GM19467 (cell line): Measurements from ENCODE around the gene ZBTB46.
"Not testable (repeated sequence)": the region's sequence is repeated elsewhere in the genome, so short reads cannot be mapped to it uniquely, and the experiment has no call there.

Experiments used
- ATAC-seq: cut with Tn5 transposase; IDR thresholded peaks from one replicate; pipeline ENCODE4 v1.9.1; 2021; ENCODE audit warnings: mild to moderate bottlenecking, moderate library complexity; ENCODE audit not compliant: unreplicated experiment

The ZBTB46 gene

DNA sequence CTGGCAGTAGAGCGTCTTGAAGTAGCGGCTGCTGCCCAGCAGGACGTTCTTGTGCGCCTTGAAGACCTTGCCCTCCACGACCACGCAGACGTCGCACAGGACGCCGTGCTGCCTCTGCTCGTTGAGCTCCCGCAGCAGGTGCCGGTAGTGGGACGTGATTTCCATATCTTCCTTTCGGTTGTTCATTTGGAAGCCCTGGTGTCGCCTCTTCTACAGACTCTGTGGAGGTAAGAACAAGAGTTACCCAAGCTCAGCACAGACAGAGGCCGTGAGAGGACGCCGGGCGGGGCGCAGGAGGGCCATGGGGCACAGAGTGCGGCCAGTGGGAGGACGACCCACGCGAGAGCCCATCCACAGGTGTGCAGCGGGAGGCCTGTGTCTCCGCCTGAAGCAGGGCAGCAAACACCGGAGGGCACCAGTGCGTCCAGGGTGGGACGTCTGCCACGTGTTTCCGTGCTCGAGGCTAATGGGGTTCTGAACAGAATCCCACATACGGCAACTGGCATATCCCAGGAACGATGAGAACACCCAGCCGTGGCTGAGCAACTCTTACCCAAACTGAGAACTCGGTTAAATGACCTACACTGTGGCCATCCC lies 40.4 kb downstream of the ZBTB46 start:
- no peak for ATAC-seq

DNA sequence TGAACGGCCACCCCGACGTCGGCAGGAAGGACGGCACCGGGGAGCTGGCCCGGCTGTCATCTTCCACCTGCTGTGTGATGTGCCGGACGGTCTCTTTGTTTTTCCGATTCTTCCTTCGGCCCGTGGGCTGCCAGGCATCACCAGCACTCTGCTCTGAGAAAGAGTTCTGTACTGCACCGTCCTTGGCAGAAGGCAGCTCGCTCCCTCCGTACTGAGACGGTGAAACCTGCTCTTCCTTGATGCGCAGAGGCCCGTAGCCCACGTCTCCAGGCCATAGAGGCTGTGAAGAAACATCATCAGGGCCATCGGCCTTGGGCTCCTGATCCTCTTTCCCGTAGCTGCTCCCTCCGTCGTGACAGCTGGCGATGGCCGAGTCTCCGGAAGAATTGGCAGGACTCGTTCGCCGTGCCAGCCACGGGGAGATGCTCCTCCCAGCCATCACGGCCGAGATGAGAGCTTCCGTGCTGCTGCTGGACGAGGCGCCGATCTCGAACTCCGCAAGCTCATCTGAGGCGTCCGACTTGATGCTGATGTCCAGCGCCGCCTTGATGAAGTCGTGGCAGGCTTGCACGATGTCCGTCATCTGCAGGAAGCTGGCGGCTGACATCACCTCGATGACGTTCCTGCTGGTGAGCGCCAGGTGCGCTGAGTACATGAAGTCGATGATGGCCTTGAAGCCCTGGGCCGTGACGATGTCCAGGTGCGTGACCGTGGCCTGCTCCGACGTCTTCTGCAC lies 41.1 kb downstream of the ZBTB46 start:
- ATAC-seq, result no peak

DNA sequence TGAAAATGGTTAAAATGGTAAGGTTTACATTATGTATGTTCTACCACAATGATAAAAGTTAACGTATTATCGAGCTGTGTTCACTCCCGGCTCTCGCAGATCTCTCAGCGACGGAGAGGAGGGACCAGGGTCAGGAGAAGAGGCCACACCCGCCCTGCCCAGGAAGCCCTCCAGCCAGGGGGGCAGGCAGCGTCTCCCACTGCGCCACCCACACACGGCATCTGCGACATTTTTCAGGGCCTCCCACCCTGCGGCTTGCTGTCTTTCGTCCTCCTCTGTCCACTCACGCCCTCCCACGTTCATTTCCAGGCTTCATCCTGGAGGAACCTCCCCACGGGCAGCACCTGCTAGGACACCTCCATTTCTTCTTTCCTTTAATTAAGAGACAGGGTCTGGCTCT lies 43.3 kb downstream of the ZBTB46 start:
- ATAC-seq, result no peak

DNA sequence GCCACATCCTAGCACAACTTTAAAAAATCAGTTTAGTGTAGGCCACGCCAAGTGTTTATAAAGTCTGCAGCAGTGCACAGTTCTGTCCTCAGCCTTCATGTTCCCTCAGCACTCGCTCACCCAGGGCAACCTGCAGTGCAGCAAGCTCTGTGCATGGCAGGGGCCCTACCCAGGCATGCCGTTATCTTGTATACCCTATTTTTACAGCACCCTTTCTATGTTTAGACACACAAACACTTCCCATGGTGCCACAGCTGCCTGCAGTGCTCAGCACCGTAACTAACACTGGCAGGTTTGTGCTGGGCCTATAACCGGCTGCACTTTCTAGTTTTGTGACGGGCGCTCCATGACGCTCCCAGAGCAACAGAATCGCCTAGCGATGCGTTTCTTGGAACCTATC lies 43.8 kb downstream of the ZBTB46 start:
- ATAC-seq, result no peak

DNA sequence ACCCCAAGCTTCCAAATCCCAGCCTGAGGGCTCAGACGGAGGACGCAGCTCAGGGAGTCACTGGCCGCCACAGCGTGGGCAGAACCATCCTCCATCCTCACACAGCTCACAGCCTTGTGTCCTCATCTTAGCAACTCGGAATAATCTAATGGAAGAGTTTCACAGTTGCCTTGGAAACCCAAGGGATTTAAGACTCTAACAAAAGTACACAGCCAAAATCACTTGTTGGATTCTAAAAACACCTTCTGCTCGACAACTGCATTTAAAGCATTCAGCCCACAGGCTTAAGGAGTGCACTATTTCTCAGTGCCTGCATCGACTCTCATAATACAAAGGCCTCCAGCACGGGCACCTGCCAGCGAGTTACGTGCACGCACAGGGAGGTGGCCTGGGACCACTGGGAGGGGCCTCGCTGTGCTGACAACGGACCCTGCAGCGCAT lies 45.4 kb downstream of the ZBTB46 start:
- ATAC-seq, result no peak

DNA sequence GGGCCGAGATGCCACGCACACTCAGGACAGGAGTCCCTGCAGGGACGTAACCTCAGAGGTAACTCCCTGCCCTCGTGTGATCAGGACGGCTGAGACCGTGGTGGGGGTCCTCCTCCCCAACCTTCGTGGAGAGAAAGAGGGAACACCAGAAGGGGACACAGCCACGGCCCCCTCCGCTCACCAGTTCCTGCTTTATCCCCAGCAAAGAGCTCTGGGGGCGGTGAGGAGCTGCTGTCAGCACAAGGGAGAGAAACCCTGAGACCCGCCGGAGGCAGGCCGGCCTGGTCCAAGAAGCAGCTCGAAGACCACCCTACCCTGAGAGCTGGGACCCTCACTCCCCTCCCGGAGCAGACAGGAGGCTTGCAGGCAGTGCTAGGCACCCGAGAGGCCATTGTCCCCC lies 47.1 kb downstream of the ZBTB46 start:
- no peak for ATAC-seq

DNA sequence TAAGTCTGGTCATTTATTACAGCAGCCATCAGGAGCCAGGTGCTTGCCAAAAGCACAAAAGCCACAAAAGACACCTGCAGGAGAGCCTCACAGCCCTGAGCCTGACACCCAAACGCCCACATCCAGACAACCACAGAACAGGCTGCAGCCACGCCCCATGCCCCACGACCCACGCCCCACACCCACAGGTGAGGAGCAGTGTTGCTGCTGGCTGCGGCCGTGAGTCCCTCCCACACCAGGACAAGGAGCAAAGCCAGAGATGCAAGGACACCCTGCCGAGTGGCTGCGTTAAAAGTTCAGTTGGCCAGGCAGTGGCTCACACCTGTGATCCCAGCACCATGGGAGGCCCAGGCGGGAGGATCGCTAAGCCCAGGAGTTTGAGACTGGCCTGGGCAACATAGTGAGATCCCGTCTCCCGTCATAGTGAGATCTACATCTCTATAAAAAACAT lies 48.5 kb downstream of the ZBTB46 start:
- ATAC-seq, result no peak

DNA sequence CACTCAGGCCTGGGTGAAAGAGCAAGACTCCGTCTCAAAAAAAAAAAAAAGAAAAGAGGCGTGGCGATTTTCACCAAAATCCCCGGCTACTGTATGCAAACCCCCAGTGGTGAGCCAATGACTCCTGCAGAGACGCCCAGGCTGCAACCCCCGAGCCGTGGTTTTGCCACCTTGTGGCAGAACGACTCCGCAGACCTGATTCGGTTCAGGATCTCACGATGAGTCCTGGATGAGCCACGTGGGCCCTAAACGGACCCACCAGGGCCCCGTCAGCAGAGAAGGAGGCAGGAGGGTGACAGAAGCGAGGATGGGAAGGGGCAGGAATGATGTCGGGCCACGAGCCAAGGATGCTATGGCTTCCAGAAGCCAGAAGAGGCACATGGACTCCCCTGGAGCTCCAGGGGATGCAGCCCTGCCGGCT lies 49.0 kb downstream of the ZBTB46 start:
- ATAC-seq, result no peak

DNA sequence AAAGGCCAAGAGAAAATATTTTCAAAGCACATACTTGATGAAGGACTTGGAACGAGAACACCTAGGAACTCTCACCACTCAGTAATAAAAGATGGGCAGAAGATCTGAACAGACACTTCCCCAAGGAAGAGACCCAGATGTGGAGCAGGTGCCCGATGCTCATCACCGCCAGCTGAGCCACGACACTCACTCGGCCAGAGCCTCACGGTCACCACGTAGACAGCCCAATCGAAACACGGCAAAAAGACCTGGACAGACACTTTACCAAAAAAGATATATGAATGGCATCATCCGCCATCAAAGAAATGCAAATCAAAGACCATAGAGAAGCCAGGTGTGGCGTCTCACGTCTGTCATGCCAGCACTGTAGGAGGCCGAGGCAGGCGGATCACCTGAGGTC lies 49.9 kb downstream of the ZBTB46 start:
- no peak for ATAC-seq

DNA sequence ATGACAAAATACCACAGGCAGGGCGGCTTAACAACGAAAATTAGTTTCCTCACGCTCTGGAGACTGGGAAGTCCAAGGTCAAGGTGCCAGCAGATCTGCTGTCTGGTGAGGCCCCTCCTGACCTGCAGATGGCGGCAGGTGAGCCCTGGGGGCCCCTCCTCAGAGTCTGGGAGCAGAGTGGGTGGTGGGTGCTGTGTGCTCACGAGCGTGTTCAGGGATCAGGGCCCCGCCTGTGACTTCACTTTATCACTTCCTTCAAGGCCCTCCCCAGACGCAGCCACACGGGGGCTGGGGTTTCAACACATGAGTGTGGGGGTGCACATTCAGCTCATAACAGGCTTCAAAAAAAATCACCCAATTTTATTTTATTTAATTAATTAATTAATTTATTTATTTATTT lies 52.2 kb downstream of the ZBTB46 start:
- ATAC-seq, result no peak

DNA sequence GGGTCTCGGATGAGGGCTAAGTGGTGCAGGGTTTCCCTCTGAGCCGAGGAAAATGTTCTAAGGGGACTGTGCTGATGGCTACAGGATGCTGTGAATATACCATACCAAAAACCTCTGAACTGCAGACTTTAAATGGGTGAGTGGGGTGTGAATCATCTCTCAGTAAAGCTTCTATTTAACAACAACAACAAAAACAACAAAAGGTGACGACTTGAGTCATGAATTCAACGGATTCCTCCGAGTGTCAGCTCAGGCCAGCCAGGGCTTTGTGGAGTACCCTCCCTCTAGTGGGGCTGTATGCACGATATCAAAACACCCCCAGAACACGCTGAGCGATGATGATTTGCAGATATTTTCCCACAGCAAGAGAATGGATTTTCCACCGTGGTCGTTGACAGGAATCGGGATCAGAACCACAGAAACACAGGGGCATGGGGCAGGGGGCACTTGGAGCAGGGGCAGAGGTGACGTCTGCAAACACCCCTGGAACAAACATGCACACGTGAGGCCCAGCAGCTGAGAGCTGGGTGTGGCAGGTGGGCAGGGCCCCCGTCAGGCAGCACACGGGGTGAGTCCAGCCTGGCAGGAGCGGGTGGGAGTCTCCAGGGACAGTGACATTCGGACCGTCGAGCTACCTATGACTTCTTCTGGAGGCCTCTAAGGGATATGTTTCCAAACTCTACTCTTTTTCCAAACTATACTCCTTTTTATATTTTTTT lies 52.9 kb downstream of the ZBTB46 start:
- no peak for ATAC-seq

DNA sequence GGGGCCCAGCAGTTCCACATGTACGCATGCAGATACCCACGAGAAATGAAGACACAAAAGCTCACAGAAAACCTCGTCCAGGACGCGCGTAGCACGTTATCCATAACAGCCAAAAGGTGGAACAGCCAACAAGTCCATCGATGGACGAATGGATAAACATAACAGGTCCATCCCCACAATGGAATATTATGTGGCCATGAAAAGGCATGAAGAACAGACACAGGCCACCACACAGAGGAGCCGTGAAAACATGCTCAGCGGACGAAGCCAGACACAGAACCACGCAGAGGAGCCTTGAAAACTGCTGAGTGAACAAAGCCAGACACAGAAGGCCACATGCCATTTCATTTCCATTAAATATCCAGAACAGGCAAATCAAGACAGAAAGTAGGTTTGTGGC lies 53.5 kb downstream of the ZBTB46 start:
- ATAC-seq, result no peak

DNA sequence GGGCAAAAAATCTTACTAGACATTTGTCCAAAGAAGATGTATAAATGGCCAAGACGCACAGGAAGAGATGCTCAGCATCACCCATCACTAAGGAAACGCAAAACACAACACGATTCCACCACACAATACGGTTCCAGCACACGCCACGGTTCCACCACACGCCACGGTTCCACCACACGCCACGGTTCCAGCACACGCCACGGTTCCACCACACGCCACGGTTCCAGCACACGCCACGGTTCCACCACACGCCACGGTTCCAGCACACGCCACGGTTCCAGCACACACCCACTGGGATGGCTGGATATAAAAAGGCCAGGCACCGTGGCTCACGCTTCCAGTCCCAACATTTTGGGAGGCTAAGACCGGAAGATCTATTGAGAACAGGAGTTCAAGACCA lies 54.2 kb downstream of the ZBTB46 start:
- not testable (repeated sequence) for ATAC-seq

DNA sequence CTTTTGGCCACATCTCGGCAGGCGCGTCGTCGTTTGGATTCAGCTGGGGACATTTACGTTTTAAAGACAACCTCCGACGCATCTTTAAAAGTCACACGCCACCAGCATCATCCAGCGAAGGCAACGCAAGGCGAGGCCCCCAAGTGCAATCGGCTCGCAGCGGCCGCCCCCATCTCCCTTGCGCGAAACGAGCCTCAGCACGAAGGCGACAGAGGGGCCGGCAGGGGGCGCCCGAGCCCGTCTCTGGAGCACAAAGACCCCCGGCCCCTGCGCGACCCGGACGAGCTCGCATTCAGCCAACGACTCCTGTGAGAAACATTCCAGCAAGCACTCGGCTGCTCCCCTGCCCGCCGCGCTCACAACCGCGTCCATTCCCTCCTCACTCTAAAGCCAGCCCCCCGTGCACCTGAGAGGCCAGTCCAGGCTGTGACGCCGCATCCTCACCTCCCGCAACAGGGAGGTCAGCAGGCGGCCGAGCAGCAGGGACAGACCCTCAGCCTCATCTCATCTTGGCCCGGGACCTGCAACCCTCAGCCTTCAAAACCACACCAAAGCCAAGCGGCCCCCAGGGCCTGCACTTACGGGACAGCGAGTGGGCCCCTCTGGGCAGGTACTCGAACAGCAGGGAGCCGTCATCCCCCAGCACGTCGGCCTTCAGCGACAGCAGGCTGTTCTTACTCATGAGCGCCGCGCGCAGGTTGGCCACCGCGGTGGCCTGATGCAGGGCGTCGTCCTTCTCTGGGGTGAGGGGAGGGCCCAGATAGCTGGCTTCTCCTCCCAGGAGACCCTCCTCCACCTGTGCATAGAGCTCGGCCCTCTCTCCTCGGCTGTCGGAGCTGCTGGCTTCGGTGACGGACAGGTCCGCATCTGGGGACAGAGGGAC lies 55.7 kb downstream of the ZBTB46 start:
- no peak for ATAC-seq

DNA sequence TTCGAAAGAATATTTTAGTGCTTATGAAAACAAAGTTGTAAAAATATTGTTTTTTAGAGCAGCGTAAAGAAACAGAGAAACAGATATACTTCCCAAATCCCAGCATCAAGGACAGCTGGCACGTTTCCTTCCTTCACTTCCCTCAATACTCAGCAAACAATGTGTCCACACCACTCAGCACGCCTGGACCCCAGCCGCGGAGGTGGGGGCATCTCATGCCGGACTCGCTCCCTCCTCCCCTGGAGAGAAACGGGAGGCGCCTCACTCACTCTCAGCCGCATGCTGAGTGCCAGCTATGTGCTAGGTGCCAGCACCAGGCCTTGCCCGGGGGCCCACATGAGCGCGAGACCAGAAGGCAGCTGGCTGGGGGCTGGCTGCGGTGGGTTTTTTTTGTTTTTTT lies 56.8 kb downstream of the ZBTB46 start:
- ATAC-seq, result no peak

DNA sequence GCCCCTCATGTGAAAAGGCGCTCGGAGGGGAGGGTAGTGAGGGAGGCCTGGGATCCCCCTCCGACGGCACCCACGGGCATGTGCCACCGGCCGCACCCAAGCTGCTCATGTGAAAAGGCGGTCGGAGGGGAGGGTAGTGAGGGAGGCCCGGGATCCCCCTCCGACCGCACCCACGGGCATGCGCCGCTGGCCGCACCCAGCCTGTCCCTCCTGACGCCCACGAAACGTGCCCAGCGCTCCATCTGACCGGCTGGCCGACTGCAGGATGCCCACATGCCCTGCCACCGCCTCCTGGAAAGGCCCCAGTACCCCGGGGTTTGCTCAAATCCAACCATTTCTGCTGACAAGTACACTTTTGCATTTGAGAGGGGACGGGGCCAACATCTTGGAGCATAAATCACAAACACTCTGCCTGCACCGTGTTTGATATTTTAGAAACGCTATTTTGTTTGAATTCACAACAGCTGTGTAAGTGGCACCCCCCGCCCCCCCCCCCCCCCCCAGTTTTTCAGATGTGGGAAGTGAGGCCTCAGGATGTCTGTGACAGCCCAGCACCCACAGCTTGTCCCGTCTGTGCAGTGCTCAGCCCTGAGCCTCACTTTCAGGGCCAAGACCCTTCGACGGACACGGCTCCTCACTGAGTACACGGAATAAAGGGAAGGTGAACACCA lies 57.4 kb downstream of the ZBTB46 start:
- no peak for ATAC-seq

DNA sequence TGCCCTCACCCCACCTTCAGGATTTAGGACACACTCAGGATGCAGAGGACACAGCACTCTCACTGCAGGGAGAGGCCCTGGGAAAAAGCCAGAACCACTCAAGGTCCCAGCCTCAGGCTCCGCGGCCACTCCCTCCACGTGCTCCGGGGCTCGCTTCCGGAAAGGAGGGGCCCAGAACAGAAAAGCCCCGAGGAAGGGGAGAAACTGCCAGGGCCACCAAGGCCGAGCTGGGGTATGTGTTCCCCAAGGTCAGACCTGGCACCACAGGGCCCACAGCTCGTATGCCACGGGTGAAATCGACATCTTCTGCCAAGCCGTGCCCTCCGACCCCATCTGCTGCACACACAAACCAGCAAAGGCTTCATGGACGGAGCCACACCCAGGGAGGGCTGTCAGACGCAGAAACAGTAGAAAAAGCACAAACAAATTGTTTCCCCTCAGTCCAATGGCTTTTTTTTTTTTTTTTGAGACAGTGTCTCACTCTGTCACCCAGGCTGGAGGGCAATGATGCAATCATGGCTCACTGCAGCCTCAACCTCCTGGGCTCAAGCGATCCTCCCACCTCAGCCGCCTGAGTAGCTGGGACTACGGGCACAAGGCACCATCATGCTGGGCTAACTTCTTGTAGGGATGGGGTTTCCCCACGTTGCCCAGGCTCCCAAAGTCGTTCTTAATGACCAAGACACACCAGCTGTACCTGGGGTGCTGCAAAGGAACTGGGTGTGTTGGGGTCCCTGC lies 58.1 kb downstream of the ZBTB46 start:
- ATAC-seq, result no peak

DNA sequence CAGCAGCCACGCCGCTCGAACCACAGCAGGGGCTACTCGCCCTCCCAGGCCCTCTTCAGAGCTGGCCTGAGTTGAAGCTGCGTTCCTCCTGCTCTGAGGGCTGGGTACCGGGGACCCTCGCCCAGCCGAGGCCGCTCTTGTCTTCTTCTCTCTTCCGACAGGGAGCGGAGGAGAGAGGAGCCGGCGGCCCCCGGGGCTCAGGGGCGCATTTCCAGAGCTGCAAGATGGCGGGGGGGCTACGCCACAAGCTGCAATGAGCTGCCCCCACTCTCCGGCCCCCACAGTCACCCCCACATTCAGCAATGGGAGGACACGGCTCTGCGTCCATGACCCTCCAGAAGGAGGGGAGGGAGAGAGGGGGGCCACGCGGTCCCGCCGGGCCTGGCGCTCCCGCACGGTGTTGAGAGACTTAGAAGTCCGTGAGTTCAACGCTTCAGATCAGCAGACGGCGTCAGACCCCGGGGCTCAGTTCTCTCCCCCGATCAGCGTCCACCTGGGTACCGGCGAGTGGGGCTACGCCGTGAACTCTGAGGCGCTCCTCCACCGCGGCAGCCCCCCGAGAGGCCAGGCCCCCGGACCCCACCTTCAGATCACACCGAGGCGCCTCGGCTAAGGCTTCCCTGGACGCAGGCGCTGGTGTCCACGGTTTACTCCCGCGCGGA lies 59.9 kb downstream of the ZBTB46 start:
- ATAC-seq, result no peak

DNA sequence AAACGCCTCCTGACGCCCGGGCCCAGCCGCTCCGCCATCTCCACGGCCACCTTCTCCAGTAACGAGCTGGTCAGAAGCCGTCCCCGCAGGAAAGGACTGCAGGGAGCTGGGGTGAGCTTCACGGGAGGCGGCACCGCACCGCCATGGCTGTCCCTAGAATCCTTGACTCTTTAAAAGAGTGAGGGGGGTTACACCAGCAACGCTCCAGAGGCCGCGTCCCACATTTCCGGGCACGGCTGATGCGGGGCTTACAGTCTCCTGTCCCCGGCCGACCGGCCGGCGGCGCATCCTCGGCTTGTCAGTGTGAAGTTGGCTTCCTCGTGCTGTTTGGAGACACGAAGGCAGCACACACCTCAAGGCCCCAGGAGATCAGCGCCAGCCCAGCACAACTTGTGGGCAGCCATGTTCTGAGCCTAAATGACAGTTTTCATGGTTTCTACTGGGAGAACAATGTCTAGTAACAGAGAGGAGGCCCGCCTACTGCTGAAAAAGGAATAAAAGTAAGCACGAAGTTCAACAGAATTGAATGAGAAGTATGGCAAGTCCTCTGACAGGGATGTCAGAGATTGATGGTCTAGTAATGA lies 61.1 kb downstream of the ZBTB46 start:
- no peak for ATAC-seq
